ENCODE results near the gene WWOX. TPM values are rescaled to one million over a fixed set of nuclear protein-coding genes. Genes with fewer than 3 reads are reported as not detected.
A peak's percentile ranks its signal among the peaks of the same experiment; 100 is the strongest.

WWOX gene
- total and polyA plus RNA-seq, 4 donors: 5.4 to 61.5 (median 18.4) TPM

GRCh38 chr16:78501744-78502143 is 402.3 kb downstream of the WWOX start:
- Histone ChIP-seq H3K36me3 (ENCODE audit: control insufficient read depth in 4 of 4, insufficient read depth in 4 of 4, low read length in 4 of 4) (no peaks in the 10 kb centered on the region), H3K9ac (ENCODE audit: insufficient read depth in 1 of 2, low read length in 2 of 2) (no peak overlapping the region), H3K4me1 (ENCODE audit: control insufficient read depth in 5 of 5, insufficient read depth in 5 of 5, low read length in 5 of 5) (peaks cover 0 to 39% (median 16%) of the 10 kb centered on the region in 5 donors), H3K9me3 (ENCODE audit: control insufficient read depth in 4 of 4, insufficient read depth in 3 of 4, low read length in 3 of 4) (no peaks in the 10 kb centered on the region), H3K27me3 (ENCODE audit: control insufficient read depth in 3 of 3, insufficient read depth in 3 of 3, low read length in 2 of 3) (no peaks in the 10 kb centered on the region), H3K27ac (ENCODE audit: low read depth in 1 of 2, low read length in 1 of 2) (no peak overlapping the region), H3K4me3 (no peak overlapping the region)
- TF ChIP-seq, protein P1, sequence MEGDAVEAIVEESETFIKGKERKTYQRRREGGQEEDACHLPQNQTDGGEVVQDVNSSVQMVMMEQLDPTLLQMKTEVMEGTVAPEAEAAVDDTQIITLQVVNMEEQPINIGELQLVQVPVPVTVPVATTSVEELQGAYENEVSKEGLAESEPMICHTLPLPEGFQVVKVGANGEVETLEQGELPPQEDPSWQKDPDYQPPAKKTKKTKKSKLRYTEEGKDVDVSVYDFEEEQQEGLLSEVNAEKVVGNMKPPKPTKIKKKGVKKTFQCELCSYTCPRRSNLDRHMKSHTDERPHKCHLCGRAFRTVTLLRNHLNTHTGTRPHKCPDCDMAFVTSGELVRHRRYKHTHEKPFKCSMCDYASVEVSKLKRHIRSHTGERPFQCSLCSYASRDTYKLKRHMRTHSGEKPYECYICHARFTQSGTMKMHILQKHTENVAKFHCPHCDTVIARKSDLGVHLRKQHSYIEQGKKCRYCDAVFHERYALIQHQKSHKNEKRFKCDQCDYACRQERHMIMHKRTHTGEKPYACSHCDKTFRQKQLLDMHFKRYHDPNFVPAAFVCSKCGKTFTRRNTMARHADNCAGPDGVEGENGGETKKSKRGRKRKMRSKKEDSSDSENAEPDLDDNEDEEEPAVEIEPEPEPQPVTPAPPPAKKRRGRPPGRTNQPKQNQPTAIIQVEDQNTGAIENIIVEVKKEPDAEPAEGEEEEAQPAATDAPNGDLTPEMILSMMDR (IDR thresholded peaks at IDR 0.05; ENCODE audit: control extremely low read depth, extremely low read depth): no peak
- WGBS, 2 donors: 90 to 97% methylated on average over 8 of the region's 8 CpGs
- ATAC-seq (ENCODE audit: insufficient read depth, low FRiP score) (no peak), DNase-seq (no peak)

GRCh38 chr16:78502812-78503350 is 403.4 kb downstream of the WWOX start:
- no peak for DNase-seq
- WGBS, 2 donors: 81% methylated on average over 10 of the region's 10 CpGs
- no peaks in the 10 kb centered on the region for H3K9me3 ChIP-seq (ENCODE audit: control insufficient read depth in 4 of 4, insufficient read depth in 3 of 4, low read length in 3 of 4)
- no peak overlapping the region for H3K9ac ChIP-seq (ENCODE audit: insufficient read depth in 1 of 2, low read length in 2 of 2)
- no peaks in the 10 kb centered on the region for H3K36me3 ChIP-seq (ENCODE audit: control insufficient read depth in 4 of 4, insufficient read depth in 4 of 4, low read length in 4 of 4)
- no peak overlapping the region for H3K27ac ChIP-seq (ENCODE audit: low read depth in 1 of 2, low read length in 1 of 2)
- no peak overlapping the region for H3K4me3 ChIP-seq
- TF ChIP-seq, protein P1 (IDR thresholded peaks at IDR 0.05; ENCODE audit: control extremely low read depth, extremely low read depth): no peak
- H3K4me1 ChIP-seq (ENCODE audit: control insufficient read depth in 5 of 5, insufficient read depth in 5 of 5, low read length in 5 of 5): peaks cover 0 to 44% (median 16%) of the 10 kb centered on the region in 5 donors
- H3K27me3 ChIP-seq (ENCODE audit: control insufficient read depth in 3 of 3, insufficient read depth in 3 of 3, low read length in 2 of 3): no peaks in the 10 kb centered on the region
- ATAC-seq (ENCODE audit: insufficient read depth, low FRiP score): no peak

- Histone ChIP-seq H3K9ac (ENCODE audit: insufficient read depth in 1 of 2, low read length in 2 of 2) (no peak overlapping the region), H3K9me3 (ENCODE audit: control insufficient read depth in 4 of 4, insufficient read depth in 3 of 4, low read length in 3 of 4) (no peaks in the 10 kb centered on the region), H3K4me3 (no peak overlapping the region), H3K27me3 (ENCODE audit: control insufficient read depth in 3 of 3, insufficient read depth in 3 of 3, low read length in 2 of 3) (no peaks in the 10 kb centered on the region), H3K27ac (ENCODE audit: low read depth in 1 of 2, low read length in 1 of 2) (no peak overlapping the region), H3K4me1 (ENCODE audit: control insufficient read depth in 5 of 5, insufficient read depth in 5 of 5, low read length in 5 of 5) (peaks cover 0 to 44% (median 16%) of the 10 kb centered on the region in 5 donors), H3K36me3 (ENCODE audit: control insufficient read depth in 4 of 4, insufficient read depth in 4 of 4, low read length in 4 of 4) (no peaks in the 10 kb centered on the region)
- DNase-seq: peak; percentile 71 to 94 (median 93)
- TF ChIP-seq, protein P1 (IDR thresholded peaks at IDR 0.05; ENCODE audit: control extremely low read depth, extremely low read depth): peak; percentile 62
- ATAC-seq (ENCODE audit: insufficient read depth, low FRiP score): no peak
- WGBS, 2 donors: 39 to 52% methylated on average over 3 of the region's 3 CpGs
Observed at GRCh38 chr16:78503602-78504001, 404.1 kb downstream of the WWOX start.

- no peaks in the 10 kb centered on the region for H3K36me3 ChIP-seq (ENCODE audit: control insufficient read depth in 4 of 4, insufficient read depth in 4 of 4, low read length in 4 of 4)
- H3K27ac ChIP-seq (ENCODE audit: low read depth in 1 of 2, low read length in 1 of 2): no peak overlapping the region
- ATAC-seq (ENCODE audit: insufficient read depth, low FRiP score) (no peak), DNase-seq (peak; percentile 81 to 93 (median 92))
- H3K4me3 ChIP-seq: no peak overlapping the region
- peaks cover 0 to 44% (median 16%) of the 10 kb centered on the region in 5 donors for H3K4me1 ChIP-seq (ENCODE audit: control insufficient read depth in 5 of 5, insufficient read depth in 5 of 5, low read length in 5 of 5)
- WGBS, 2 donors: 60 to 71% methylated on average over 12 of the region's 12 CpGs
- H3K27me3 ChIP-seq (ENCODE audit: control insufficient read depth in 3 of 3, insufficient read depth in 3 of 3, low read length in 2 of 3): no peaks in the 10 kb centered on the region
- TF ChIP-seq, protein P1 (IDR thresholded peaks at IDR 0.05; ENCODE audit: control extremely low read depth, extremely low read depth): no peak
- H3K9ac ChIP-seq (ENCODE audit: insufficient read depth in 1 of 2, low read length in 2 of 2): no peak overlapping the region
- no peaks in the 10 kb centered on the region for H3K9me3 ChIP-seq (ENCODE audit: control insufficient read depth in 4 of 4, insufficient read depth in 3 of 4, low read length in 3 of 4)
Observed at GRCh38 chr16:78504401-78504851, 405.0 kb downstream of the WWOX start.
